VCaP (cell line): Measurements from ENCODE around the gene SFN.
"Not testable (repeated sequence)": the region's sequence is repeated elsewhere in the genome, so short reads cannot be mapped to it uniquely, and the experiment has no call there.

Experiments
- H3K27ac ChIP-seq: fragments of 450-650 bp; 2 replicates; pipeline ENCODE4 v1.5.1; 2017
- TF ChIP-seq, protein P1 (sequence below): fragments of 450-650 bp; conservative IDR thresholded peaks from 2 replicates; pipeline ENCODE4 v1.5.1; 2017; ENCODE audit warnings: mild to moderate bottlenecking, moderate library complexity

Gene SFN

DNA sequence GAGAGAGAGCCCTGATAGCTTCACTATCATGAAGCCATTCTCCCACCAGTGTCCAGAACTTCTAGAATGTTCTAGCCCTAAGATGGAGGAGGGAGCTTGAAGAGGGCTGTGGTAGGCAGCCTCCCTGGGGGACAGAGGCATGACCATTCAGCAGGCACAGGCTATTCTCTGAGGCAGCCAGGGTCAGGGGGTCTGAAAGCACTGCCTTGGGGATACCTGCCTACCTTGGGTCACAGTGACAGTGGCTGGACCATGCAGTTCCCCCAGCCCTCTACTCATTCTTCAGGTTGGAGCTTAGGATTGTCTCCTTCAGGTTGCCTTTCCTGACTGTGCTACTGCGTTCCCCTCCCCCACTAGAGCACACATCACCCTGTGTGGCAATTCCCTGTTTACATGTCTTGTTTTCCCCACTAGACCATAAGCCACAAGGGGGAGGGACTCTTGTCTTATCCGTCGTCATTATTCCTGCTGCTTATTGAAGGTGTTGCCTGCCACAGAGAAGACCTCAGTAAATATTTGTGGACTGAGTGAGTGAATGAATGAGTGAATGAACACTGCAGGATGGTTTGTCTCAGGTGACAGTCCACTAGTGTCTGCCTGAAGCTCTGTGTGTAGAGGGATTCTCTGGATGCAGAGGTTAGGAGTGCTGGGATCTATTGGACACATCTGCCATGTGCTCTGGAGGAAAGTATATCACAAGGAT, 31.3 kb upstream of the SFN start:
- no peak overlapping the region for H3K27ac ChIP-seq

DNA sequence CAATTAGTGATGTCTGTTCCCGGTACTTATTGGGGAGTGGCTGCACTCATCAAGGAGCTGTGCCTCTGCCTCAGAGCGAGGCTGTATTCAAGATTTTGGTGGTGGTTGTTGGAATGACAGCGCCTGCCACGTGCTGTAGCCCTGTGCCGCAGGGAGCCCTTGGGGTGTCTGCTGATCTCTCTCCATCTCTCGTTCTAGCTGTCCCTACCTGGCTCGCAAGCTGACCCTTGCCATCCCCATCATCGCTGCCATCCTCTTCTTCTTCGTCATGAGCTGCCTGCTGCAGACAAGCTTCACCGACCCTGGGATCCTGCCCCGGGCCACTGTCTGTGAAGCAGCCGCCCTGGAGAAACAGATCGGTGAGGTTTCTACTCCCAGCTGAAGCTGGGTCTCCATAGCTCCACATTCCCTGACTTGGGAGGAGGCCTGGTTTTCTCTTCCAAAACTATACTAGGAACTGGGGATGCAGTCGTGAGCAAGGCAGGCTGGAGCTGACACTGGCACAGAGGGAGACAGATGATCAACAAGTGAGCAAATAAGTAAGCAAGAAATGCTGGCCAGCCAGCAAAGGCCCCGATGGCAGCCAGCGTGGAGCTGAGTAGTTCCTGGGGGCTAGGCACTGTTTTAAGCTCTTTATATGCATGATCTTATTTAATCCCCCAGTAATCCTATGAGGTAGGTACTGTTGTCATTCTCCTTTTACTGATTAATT, 30.5 kb upstream of the SFN start:
- H3K27ac ChIP-seq: no peak overlapping the region
- TF ChIP-seq, protein P1, sequence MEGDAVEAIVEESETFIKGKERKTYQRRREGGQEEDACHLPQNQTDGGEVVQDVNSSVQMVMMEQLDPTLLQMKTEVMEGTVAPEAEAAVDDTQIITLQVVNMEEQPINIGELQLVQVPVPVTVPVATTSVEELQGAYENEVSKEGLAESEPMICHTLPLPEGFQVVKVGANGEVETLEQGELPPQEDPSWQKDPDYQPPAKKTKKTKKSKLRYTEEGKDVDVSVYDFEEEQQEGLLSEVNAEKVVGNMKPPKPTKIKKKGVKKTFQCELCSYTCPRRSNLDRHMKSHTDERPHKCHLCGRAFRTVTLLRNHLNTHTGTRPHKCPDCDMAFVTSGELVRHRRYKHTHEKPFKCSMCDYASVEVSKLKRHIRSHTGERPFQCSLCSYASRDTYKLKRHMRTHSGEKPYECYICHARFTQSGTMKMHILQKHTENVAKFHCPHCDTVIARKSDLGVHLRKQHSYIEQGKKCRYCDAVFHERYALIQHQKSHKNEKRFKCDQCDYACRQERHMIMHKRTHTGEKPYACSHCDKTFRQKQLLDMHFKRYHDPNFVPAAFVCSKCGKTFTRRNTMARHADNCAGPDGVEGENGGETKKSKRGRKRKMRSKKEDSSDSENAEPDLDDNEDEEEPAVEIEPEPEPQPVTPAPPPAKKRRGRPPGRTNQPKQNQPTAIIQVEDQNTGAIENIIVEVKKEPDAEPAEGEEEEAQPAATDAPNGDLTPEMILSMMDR: no peak

More for the DNA sequence above, 31.3 kb upstream of the SFN start:
- TF ChIP-seq, protein P1: no peak

DNA sequence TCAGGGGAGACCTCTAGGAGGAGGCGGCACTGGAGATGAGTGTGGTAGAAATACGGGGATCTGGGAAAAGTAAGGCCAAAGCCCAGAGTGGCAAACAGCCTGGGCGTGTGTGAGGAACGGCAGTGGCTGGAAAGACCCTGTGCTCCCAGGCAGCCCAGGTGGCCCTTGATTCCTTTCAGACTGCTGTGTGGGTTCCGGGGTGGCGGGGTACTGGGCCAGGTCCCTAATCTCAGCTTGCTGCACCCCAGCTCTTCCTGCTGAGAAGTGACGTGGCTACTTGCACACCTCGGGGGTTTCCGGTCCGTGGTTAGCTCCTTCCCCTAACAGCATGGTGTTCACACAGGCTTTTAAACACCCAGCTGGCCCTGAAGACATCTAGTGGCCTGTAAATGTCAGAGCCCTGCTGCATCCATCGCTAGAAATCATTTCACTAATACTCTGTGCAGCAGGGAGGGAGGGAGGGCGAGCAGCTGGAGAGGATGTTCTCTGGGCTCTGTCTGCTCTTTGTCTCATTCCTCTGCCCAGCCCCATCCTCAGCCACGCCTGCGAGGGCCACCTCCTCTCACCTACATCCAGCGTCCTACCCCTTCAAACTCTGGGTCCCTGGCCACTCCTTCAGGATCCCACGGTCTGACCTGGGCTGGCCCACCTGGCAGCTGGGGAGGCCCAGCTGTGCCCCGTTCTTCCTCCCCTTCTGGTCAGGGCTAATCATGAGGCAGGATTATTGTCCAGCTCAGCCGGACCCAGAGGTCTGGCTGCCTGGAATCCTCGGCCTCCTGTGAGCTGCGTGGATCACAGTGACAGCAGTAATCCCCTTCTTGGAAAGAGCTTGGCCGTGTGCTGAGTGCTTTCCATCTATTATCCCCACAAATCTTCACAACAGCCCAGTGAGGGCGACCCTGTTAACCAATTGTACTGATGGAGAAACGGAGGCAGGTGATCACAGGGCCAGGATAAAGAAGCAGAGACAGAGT, 29.2 kb upstream of the SFN start:
- TF ChIP-seq, protein P1: no peak
- H3K27ac ChIP-seq: no peak overlapping the region

DNA sequence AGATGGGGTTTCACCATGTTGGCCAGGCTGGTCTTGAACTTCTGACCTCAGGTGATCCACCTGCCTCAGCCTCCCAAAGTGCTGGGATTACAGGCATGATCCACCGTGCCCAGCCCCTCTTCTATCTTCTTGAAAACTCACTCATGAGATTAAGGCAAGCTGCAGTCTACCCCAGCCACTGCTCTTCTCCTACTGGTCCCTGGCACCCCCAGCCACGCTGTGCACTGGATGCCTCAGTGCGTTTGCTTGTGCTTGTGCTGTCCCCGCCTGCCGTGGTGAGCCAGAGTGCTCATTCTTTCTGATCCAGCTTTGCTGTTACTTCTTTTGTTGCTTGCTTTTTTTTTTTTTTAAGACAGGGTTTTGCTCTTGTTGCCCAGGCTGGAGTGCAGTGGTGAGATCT, 25.3 kb upstream of the SFN start:
- H3K27ac ChIP-seq: not testable (repeated sequence)

DNA sequence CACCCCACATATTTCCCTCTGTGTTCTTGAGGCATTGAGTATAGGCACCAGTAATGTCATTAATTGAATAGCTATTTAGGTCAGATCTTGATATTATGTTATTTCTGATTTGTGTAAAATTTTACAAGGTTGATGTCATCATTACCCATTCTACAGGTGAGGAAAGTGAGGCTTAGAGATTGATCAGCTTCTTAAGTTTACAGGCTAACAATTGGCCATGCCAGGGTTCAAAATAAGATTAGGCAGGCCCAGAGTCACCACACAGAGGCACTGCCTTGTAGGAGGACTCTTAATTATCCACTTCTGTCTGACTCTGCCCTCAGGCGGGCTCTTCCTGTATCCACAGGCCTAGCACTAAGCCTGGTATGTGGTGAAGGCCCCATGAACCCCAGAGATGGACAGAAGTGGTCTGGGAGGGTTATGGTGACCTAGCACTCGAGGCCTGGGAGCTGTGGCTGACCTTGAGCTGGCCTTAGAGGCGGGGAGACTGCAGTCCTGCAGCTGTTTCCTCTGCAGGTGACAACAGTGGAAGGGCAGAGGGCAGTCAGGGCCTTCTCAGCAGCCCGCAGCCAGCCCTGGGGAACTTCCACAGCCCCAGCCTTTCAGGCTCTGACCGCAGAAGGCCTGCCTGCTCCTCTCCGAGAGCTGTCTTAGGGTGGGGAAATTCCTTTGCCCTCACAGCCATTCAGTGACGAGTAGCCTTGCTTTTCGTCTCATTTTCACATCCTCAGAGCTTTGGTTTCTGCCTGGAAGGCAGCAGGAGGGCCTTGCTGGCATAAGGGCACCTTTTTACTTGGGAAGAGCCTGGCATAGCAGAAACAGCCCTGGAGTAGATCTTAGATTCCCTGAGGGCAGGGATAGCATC, 24.2 kb upstream of the SFN start:
- no peak overlapping the region for H3K27ac ChIP-seq
- TF ChIP-seq, protein P1: no peak

- TF ChIP-seq, protein P1: no peak
- no peak overlapping the region for H3K27ac ChIP-seq
Measured at GRCh38 chr1:26839339-26839722, 23.6 kb upstream of the SFN start.

DNA sequence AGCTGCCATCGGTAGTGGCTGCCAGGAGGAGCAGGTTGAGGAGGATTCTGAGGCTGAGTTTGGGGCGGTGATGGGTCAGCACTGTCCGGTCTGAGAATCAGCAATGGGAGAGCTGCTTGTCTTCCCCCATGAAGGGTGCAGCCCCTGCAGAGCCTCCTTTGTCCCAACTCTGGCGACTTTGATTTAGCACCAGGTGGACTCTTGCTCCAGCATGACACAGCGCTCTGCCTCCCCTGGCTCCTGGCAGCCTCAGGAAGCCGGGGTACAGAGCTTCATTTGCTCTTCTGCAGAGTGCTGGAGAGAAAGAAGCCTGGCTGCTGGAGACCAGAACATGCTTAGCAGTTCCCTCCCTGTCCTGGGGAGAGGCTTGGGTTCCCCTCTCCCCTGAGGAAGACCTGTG, 23.2 kb upstream of the SFN start:
- no peak overlapping the region for H3K27ac ChIP-seq
- TF ChIP-seq, protein P1: no peak
